ENCODE results near the gene TEAD4. TPM values are rescaled to one million over a fixed set of nuclear protein-coding genes. Genes with fewer than 3 reads are reported as not detected.

The TEAD4 gene
- total RNA-seq, 1 experiment from 2014 or later, result 39.8 TPM

DNA sequence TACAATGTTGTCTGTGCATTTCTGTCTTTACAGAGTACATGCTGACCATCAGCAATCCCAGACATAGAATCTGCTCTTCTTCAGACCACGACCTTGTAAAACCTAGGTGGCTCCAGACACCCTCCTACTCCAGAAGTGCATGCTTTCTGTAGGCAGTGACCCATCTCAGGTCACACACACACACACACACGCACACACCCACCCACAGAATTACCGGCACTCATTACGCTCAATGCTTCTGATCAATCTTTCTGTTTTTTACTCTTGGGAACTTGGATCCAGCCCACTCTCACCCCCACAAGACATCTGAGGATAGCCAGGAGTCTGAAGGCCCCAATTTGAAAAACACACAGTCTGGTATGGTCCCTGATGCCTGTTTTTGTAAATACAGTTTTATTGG is 110.5 kb downstream of the TEAD4 start:
- no peak overlapping the region for H3K4me3 ChIP-seq (ENCODE audit: low read depth, low read length, poor library complexity, severe bottlenecking)
- BruUV-seq (replicated peaks), result no TSS peak
- H3K27me3 ChIP-seq (replicated peaks; ENCODE audit: insufficient read depth, low read depth, low read length, poor library complexity), result no peaks in the 10 kb centered on the region
- no peaks in the 10 kb centered on the region for H3K9me3 ChIP-seq (ENCODE audit: low read depth, low read length, poor library complexity, severe bottlenecking)
- ChIA-PET CTCF (interaction anchor here (2.3 kb wide), 1 partner anchor 205 kb away, joined by 6 read pairs; no protein-coding TSS in a partner anchor), POLR2A (ENCODE audit: low non-redundant PET) (no interaction called here)
- H3K36me3 ChIP-seq (ENCODE audit: insufficient read depth, low read length, poor library complexity, severe bottlenecking), result no peaks in the 10 kb centered on the region
- TF ChIP-seq EZH2 (IDR thresholded peaks at IDR 0.05; ENCODE audit: borderline replicate concordance, low read depth, low read length, poor library complexity, severe bottlenecking), result no peak
- TF ChIP-seq, protein P1, sequence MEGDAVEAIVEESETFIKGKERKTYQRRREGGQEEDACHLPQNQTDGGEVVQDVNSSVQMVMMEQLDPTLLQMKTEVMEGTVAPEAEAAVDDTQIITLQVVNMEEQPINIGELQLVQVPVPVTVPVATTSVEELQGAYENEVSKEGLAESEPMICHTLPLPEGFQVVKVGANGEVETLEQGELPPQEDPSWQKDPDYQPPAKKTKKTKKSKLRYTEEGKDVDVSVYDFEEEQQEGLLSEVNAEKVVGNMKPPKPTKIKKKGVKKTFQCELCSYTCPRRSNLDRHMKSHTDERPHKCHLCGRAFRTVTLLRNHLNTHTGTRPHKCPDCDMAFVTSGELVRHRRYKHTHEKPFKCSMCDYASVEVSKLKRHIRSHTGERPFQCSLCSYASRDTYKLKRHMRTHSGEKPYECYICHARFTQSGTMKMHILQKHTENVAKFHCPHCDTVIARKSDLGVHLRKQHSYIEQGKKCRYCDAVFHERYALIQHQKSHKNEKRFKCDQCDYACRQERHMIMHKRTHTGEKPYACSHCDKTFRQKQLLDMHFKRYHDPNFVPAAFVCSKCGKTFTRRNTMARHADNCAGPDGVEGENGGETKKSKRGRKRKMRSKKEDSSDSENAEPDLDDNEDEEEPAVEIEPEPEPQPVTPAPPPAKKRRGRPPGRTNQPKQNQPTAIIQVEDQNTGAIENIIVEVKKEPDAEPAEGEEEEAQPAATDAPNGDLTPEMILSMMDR (conservative IDR thresholded peaks at IDR 0.05; ENCODE audit: low read depth, low read length), result no peak
- no peak for DNase-seq (ENCODE audit: low spot score)
- peaks cover 5% of the 10 kb centered on the region for H3K4me1 ChIP-seq (ENCODE audit: insufficient read depth, low read length, poor library complexity, severe bottlenecking)
- intact Hi-C loops (cut with micrococcal nuclease; ENCODE audit: unreplicated experiment), result no loop called here
- H3K27ac ChIP-seq (ENCODE audit: low read depth, low read length, poor library complexity, severe bottlenecking), result no peak overlapping the region

DNA sequence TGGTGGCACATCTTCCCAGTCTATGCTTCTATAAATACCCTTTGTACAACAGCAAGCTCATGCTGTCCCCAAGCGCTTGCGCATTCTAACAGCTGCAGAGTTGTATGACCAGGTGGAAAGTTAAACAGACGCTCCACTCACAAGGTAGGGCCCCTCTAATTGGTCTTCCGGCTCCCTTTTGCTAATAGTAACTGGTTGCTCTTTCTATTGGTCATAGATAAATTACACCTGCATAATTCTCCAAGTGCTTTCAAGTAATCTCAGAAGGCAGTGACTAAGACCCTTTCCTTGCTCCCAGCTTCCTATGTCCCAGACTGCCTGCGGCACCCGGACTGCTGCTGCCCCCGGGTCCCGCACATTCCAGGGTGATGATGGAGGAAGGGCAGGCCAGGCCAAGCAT is 111.9 kb downstream of the TEAD4 start:
- DNase-seq (ENCODE audit: low spot score), result no peak
- Histone ChIP-seq H3K27me3 (replicated peaks; ENCODE audit: insufficient read depth, low read depth, low read length, poor library complexity) (no peaks in the 10 kb centered on the region), H3K4me3 (ENCODE audit: low read depth, low read length, poor library complexity, severe bottlenecking) (no peak overlapping the region), H3K4me1 (ENCODE audit: insufficient read depth, low read length, poor library complexity, severe bottlenecking) (peaks cover 5% of the 10 kb centered on the region), H3K36me3 (ENCODE audit: insufficient read depth, low read length, poor library complexity, severe bottlenecking) (no peaks in the 10 kb centered on the region), H3K27ac (ENCODE audit: low read depth, low read length, poor library complexity, severe bottlenecking) (no peak overlapping the region), H3K9me3 (ENCODE audit: low read depth, low read length, poor library complexity, severe bottlenecking) (no peaks in the 10 kb centered on the region)
- intact Hi-C loops (cut with micrococcal nuclease; ENCODE audit: unreplicated experiment), result no loop called here
- ChIA-PET POLR2A (ENCODE audit: low non-redundant PET) (interaction anchor here (0.6 kb wide), 1 partner anchor 1280 kb away, joined by 4 read pairs; no protein-coding TSS in a partner anchor), CTCF (interaction anchor here (2.3 kb wide), 1 partner anchor 204 kb away, joined by 6 read pairs; no protein-coding TSS in a partner anchor)
- BruUV-seq (replicated peaks), result no TSS peak
- TF ChIP-seq, protein P1 (conservative IDR thresholded peaks at IDR 0.05; ENCODE audit: low read depth, low read length), result no peak
- TF ChIP-seq EZH2 (IDR thresholded peaks at IDR 0.05; ENCODE audit: borderline replicate concordance, low read depth, low read length, poor library complexity, severe bottlenecking), result no peak

DNA sequence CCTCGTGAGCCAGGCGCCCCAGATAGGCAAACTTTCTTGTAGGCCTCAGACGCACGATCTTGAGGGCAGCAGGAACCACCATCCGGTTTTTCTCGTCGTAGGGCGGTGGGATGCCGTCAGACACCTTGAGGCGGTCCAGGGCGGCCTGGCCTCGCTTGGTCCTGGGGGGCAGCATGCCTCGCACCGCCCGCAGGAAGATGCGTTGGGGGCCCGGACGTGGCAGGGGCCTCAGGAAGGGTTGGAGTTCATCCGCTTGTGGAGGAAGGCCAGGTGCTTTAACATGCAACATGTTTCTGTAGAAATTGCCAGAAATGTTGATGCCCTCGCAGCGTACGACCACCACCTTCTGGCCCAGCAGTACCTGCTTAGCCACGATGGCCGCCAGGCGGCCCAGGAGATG is 112.5 kb downstream of the TEAD4 start:
- TF ChIP-seq, protein P1 (conservative IDR thresholded peaks at IDR 0.05; ENCODE audit: low read depth, low read length), result no peak
- no peak for TF ChIP-seq EZH2 (IDR thresholded peaks at IDR 0.05; ENCODE audit: borderline replicate concordance, low read depth, low read length, poor library complexity, severe bottlenecking)
- intact Hi-C loops (cut with micrococcal nuclease; ENCODE audit: unreplicated experiment), result no loop called here
- Histone ChIP-seq H3K4me3 (ENCODE audit: low read depth, low read length, poor library complexity, severe bottlenecking) (no peak overlapping the region), H3K27me3 (replicated peaks; ENCODE audit: insufficient read depth, low read depth, low read length, poor library complexity) (no peaks in the 10 kb centered on the region), H3K36me3 (ENCODE audit: insufficient read depth, low read length, poor library complexity, severe bottlenecking) (no peaks in the 10 kb centered on the region), H3K27ac (ENCODE audit: low read depth, low read length, poor library complexity, severe bottlenecking) (no peak overlapping the region), H3K4me1 (ENCODE audit: insufficient read depth, low read length, poor library complexity, severe bottlenecking) (peaks cover 8% of the 10 kb centered on the region), H3K9me3 (ENCODE audit: low read depth, low read length, poor library complexity, severe bottlenecking) (no peaks in the 10 kb centered on the region)
- DNase-seq (ENCODE audit: low spot score), result no peak
- ChIA-PET POLR2A (ENCODE audit: low non-redundant PET) (interaction anchor here (0.6 kb wide), 1 partner anchor 1279 kb away, joined by 4 read pairs; no protein-coding TSS in a partner anchor), CTCF (interaction anchor here (2.3 kb wide), 1 partner anchor 203 kb away, joined by 6 read pairs; no protein-coding TSS in a partner anchor)
- BruUV-seq (replicated peaks), result no TSS peak

Data from A673 (cell line).